Breast epithelium (tissue), 3 donors: Measurements from ENCODE around the gene RAPGEF4.

Experiments used
- CTCF ChIP-seq, 3 donors: fragments of 450-650 bp; IDR thresholded peaks; one replicate each; pipeline ENCODE4 v1.5.1; 2016 to 2017; ENCODE audit warnings: antibody characterized with exemption in 3 of 3, mild to moderate bottlenecking in 3 of 3, moderate library complexity in 3 of 3
- POLR2A ChIP-seq: fragments of 450-650 bp; IDR thresholded peaks from one replicate; pipeline ENCODE4 v1.6.1; 2016; ENCODE audit warnings: antibody characterized with exemption, mild to moderate bottlenecking, moderate library complexity
- POLR2AphosphoS5 ChIP-seq, 3 donors: sonication (generic); formaldehyde crosslinking; IDR thresholded peaks; one replicate each; pipeline ENCODE4 v1.6.1; 2017; ENCODE audit warnings: antibody characterized with exemption in 3 of 3

GRCh38 chr2:172711110-172711509 is 24.5 kb upstream of the RAPGEF4 start:
- TF ChIP-seq CTCF (IDR thresholded peaks at IDR 0.05) (no peak), POLR2AphosphoS5 (IDR thresholded peaks at IDR 0.05) (no peak), POLR2A (no peak)
